Measurements from ENCODE around the gene GPR179.

GPR179 gene

DNA sequence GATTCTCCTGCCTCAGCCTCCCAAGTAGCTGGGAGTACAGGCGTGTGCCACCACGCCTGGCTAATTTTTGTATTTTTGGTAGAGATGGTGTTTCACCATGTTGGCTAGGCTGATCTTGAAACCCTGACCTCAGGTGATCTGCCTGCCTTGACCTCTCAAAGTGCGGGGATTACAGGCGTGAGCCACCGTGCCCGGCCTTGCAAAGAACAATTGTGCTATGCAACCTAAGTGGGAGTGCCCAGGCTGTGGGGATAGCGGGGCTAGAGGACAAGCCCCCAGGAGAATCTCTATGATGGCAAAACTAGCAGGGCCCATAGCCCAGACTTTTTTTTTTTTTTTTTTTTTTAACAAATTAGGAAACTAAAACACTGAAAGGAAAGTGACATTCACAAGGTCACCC is 2.0 kb upstream of the GPR179 start:
- no peak for DNase-seq

GRCh38 chr17:38344420-38344745 is 627 bp upstream of the GPR179 start:
- DNase-seq, result no peak

DNA sequence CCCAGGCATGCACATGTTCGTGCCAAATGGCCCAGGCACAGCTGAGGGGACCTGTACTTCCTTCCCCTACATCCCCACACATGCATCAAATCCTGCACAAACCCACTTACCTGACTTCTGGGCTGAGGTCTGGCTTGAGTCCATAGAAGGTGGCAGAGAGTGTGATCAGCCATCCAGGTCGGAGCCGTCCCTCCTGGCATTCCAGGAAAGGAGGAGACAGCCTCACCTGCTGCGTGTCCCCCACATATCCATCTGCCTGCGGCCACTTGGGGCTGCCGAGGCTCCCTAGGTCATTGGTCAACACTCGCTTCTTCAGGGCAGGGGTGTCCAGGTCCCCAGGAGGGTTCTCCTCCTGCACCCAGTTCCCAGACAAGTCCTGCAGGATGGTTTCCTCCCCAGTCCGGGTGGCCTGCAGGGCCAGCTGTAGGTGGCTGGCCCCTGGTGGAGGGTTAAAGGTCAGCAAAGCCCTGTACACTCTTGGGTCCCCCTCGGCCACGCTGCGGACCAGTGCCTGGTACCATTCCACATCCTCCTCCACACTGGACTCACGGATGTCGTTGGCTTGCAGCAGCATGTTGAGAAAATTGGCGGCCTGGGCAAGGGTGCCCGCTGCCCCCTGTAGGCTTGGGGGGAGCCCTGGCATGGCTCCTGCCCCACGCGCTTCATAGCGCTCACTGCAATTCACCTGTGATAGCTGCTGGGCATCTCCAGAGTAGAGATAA is 709 bp downstream of the GPR179 start:
- no peak for DNase-seq

DNA sequence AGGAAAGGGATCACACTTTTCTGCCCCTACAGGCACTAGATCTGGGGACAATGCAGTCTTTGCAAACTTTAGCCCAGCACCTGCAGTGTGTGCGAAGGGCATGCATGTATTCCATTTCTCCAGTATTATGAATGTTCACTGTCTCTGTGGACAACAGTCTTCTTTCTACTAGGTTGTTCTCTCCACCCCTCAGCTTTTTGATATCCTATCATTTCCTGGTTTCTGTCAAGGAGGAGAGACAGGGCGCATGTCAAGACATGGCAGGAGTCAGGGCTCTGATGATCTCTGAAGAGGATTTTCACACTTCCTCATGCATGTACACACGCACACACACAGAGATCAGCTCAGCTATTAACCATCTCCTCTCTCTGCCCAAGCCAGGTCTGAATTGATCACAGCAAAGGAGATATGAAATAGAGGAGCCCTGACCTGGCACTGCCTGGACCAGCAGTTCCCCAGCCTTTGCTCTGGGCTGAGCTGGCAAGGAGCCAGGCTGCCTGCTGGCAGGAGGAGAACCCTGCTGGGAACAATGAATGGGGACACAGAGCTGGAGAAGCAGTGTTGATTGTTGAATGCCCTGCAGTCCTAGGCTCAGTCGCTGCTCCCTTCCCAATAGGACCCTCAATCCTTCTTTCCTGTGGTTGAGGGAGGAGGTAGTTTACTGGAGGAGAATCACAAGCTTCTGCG is 2.6 kb downstream of the GPR179 start:
- DNase-seq, result no peak

GRCh38 chr17:38339891-38340290 is 3.9 kb downstream of the GPR179 start:
- no peak for DNase-seq

DNA sequence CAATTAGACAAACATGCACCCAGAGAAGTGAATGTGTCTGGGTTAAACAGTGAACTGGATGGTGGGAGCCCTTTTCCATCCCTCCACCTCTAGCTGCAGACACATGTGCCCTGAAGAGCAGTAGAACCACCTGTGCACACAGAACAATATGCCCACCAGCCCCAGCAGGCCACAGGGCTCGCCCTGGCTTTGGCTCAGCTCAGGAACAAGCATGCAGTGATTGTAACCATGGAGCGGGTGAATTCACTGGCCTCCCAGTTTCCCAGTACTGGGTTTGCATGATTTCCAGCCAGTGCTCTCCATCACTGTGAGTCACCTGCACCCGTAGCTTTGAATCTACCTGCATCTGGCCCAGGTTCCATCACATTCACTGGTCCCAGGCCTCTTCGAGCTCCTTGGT is 5.2 kb downstream of the GPR179 start:
- no peak for DNase-seq

DNA sequence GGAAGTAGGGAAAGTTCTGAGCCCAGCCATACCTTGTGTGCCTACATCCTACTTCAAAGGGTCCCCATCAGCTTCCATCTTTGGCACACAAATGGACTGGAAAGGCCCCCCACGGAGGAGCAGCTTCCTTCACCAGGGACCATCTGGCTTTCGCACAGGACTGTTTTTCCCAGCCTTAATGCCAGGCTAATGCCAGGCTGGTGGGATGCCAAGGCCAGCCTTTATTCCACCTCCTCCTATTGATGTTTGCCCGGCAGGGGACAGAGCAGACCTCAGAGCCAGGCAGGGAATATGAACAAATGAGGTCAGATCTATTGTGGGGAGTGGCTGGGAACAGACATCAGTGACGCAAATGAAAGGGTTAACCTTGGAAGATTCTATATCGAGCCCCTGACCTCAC is 5.7 kb downstream of the GPR179 start:
- no peak for DNase-seq

- DNase-seq, result no peak
Observed at GRCh38 chr17:38336838-38337237, 6.9 kb downstream of the GPR179 start.

- DNase-seq, result no peak
Observed at GRCh38 chr17:38334480-38335364, 9.0 kb downstream of the GPR179 start.

DNA sequence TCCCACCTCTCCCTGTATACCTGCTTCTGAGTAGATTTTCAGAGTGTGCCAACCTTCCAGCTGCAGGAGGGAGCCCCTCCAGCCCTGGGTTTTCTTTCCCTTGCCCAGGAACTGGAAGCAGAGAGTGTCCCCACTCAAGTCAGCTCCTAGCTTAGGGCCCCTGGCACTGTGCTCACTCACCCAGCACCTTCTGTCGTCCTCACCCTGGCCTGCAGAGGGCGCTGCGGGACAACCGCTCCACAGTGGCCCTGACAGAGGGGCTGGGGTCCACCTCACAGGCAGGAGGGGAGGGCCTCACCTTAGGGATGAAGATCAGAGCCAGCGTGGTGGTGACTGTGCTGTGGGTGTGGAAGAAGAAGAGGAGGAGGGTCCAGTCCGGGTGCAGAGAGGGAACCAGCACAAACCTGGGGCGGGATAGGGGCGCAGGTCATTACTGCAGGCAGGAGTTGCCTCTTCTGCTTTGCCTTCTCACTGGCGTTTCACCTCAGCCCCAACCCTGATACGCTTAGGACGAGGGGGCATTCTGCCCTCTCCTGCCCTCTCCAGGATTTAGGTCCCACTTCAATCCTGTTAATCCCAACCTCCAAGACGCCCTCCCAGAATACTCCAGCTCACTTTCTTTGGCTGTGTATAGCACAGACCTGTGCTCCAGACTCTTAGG is 10.0 kb downstream of the GPR179 start:
- no peak for DNase-seq

DNA sequence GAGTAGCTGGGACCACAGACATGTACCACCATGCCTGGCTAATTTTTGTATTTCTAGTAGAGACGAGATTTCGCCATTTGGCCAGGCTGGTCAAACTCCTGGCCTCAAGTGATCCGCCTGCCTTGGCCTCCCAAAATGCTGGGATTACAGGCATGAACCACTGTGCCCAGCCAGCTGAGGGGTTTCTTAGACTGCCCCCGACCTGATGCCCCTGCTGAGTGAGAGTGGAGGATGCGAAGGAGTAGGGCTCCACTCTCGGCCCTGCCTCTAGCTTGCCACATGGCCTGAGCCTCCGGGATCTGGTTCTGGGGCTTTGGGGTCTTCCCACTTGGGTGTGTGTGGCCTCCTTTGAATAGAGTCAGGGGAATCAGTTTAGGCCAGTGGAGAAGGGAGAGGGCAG is 11.0 kb downstream of the GPR179 start:
- DNase-seq, result no peak

GRCh38 chr17:38330941-38331411 is 12.8 kb downstream of the GPR179 start:
- DNase-seq, result no peak

GRCh38 chr17:38329808-38330730 is 13.7 kb downstream of the GPR179 start:
- no peak for DNase-seq

- no peak for DNase-seq
Observed at GRCh38 chr17:38329284-38329683, 14.5 kb downstream of the GPR179 start.

GRCh38 chr17:38328620-38329019 is 15.1 kb downstream of the GPR179 start:
- no peak for DNase-seq

DNA sequence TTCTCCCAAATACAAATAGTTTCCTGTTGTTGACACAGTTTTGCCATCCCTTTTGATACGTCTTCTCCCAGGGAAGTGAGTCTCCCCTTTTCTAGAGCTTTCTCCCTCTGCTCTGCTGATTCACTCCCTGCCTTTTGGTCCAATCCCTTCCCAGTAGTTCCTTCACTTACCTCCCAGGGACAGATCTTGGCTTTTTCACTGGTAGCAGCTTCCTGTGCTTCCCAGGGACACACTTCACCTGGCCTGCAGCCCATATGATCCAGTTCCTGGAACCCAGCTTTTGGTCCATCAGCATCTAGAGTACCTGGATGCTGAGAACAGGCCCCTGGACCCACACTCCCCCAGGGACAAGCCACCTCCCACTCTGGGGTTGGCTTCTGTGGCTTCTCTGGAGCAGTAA is 15.8 kb downstream of the GPR179 start:
- DNase-seq, result no peak

DNA sequence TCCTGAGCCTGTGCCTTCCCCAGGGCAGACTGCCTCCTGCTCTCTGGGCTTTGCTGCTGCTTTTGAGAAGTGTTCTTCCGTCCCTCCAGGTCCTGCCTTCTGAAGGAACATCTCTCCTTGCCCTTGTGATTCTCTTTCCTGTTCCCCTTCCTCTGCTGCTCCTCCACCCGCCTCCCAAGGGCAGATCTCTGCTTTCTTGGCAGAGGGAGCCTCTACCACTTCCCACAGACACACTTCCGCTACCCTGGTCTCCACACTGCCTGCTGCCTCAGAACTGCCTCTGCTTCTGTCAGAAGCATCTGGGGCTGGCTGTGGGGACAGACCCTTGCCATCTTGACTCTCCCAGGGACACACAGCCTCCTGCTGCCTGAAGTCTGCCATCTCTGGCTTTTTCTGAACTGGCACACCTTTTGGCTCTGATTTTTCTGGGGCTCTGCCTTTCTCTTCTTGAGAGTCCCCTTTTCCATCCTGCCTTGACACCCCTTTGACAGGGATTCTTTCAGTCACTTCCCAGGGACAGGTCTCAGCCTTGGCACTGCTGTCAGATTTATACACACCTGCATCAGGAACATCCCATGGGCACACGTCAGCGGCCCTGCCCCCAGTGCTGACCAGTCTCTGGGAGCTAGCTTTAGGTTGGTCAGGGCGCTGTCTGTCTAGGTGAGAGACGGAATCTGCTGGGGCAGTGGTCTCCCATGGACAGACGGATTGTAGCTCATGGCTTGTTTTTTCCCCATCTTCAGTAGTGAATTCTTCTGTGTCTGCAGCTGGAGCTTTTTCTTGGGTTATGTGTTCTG is 16.6 kb downstream of the GPR179 start:
- DNase-seq, result no peak

DNA sequence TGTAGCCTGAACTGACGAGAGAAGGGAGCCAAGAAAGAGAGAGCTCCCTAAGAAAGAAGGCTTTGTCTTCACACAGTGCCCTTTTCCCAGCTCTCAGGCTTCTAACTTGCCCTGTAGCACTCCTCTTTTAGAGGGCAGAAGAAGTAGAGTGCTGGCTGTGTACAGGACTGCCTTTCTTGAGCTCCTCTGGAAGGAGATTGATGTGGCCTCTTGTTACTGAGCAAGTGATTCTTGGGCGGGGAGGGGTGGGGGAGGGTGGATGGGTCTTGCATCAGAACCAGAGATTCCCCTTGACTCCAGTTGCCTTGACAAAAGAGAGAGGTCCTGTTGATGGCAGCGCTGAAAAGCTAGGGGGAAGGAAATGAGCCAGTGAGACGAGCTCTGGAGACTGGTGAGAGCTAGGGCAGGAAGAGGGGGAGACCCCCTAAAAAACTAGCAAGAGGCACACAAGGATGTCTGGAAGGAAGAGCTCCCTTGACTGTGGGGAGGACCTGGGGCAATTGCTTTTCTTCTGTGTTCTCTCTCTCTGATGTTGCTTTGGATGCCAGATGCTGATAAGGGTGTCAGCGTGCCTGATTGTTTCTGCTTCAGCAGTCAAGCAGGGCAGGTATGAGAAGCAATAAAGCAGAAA is 18.4 kb downstream of the GPR179 start:
- peak; percentile 17 for DNase-seq

GRCh38 chr17:38324772-38325171 is 19.0 kb downstream of the GPR179 start:
- DNase-seq, result no peak

DNA sequence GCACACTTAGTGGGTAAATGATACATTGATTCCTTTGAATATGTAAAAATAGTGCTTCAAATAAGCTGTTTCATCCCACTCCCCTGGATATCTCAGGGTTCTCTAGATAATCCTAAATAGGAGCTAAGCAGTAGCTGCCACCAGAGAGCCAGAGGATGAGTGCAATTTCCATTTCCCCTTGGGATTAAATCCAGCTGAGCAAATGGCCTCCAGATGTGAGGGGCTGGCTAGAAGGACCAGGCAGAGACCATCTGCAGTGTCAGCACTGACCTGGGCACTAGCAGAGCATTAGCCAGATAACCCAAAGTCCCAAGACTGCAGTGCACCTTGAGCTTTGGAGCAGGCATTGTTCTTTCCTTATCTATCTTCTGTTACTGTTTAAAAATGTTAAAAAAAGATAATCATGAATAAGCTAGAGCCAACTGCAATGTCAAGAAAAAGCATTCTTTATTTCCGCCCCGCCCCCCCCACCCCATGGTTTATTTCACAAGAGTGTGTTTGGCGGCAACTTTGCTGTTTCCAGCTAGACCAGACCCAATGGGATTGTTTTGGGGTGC is 19.5 kb downstream of the GPR179 start:
- no peak for DNase-seq

Data from fibroblast of skin of right biceps (primary cell).